Neural progenitor cell (in vitro differentiated cells): Measurements from ENCODE around the gene CHST3. TPM values are rescaled to one million over a fixed set of nuclear protein-coding genes. Genes with fewer than 3 reads are reported as not detected.

Experiments
- DNase-seq: peaks from one replicate; pipeline ENCODE4 v3.0.0-alpha.2; 2016; ENCODE audit warnings: low spot score
- H2AFZ ChIP-seq: fragments of 200-600 bp; sonication (generic); replicated peaks from 2 replicates; pipeline ENCODE4 v1.6.1; 2016; ENCODE audit warnings: antibody characterized with exemption
- H3F3A ChIP-seq: fragments of 200-600 bp; sonication (generic); 2 replicates; pipeline ENCODE4 v1.6.1; 2016; ENCODE audit warnings: antibody characterized with exemption, low read depth
- H3K27ac ChIP-seq: fragments of 200-600 bp; sonication (generic); 2 replicates; pipeline ENCODE4 v1.5.1; 2016; ENCODE audit warnings: mild to moderate bottlenecking
- H3K27me3 ChIP-seq: fragments of 200-600 bp; sonication (generic); 2 replicates; pipeline ENCODE4 v1.6.1; 2016; ENCODE audit warnings: mild to moderate bottlenecking, moderate library complexity
- H3K36me3 ChIP-seq: fragments of 200-600 bp; sonication (generic); 2 replicates; pipeline ENCODE4 v1.5.1; 2016
- H3K4me1 ChIP-seq: fragments of 200-600 bp; sonication (generic); 2 replicates; pipeline ENCODE4 v1.6.1; 2016; ENCODE audit warnings: mixed run types
- H3K4me2 ChIP-seq: fragments of 200-600 bp; sonication (generic); 2 replicates; pipeline ENCODE4 v1.6.1; 2016
- H3K4me3 ChIP-seq: fragments of 200-600 bp; sonication (generic); 2 replicates; pipeline ENCODE4 v1.5.1; 2016
- H3K79me2 ChIP-seq: fragments of 200-600 bp; sonication (generic); 2 replicates; pipeline ENCODE4 v1.6.1; 2016; ENCODE audit warnings: low read depth
- H3K9ac ChIP-seq: fragments of 200-600 bp; sonication (generic); 2 replicates; pipeline ENCODE4 v1.6.1; 2016
- H3K9me3 ChIP-seq: fragments of 200-600 bp; sonication (generic); 2 replicates; pipeline ENCODE4 v1.5.1; 2016; ENCODE audit warnings: low read depth
- H4K20me1 ChIP-seq: fragments of 200-600 bp; sonication (generic); 2 replicates; pipeline ENCODE4 v1.6.1; 2016; ENCODE audit warnings: low read depth
- H3K27ac Mint-ChIP-seq: 3 replicates; pipeline ENCODE4 v1.8.0; 2021; ENCODE audit warnings: mixed read lengths
- H3K27me3 Mint-ChIP-seq: 2 replicates; pipeline ENCODE4 v1.8.0; 2022; ENCODE audit warnings: low read depth, mild to moderate bottlenecking, inconsistent platforms, moderate library complexity, mixed read lengths; ENCODE audit not compliant: insufficient read depth
- H3K36me3 Mint-ChIP-seq: 3 replicates; pipeline ENCODE4 v1.8.0; 2021; ENCODE audit warnings: mixed read lengths
- H3K4me1 Mint-ChIP-seq: 3 replicates; pipeline ENCODE4 v1.8.0; 2021; ENCODE audit warnings: mixed read lengths
- H3K4me3 Mint-ChIP-seq: 3 replicates; pipeline ENCODE4 v1.8.0; 2021; ENCODE audit warnings: mild to moderate bottlenecking, moderate library complexity, mixed read lengths
- H3K9me3 Mint-ChIP-seq: 3 replicates; pipeline ENCODE4 v1.8.0; 2020; ENCODE audit warnings: mixed read lengths
- CTCF ChIP-seq: fragments of 200-600 bp; sonication (generic); IDR thresholded peaks from 2 replicates; pipeline ENCODE4 v1.5.1; 2017; ENCODE audit warnings: antibody characterized with exemption, mild to moderate bottlenecking
- EZH2 ChIP-seq: fragments of 200-600 bp; sonication (generic); IDR thresholded peaks from 2 replicates; pipeline ENCODE4 v1.6.1; 2017; ENCODE audit warnings: antibody characterized with exemption, mild to moderate bottlenecking, moderate library complexity
- EZH2phosphoT487 ChIP-seq: fragments of 200-600 bp; sonication (generic); IDR thresholded peaks from 2 replicates; pipeline ENCODE4 v1.6.1; 2017; ENCODE audit warnings: antibody characterized with exemption
- total RNA-seq: library from RNA; depleted of rRNA; stranded (reverse); fragments of >200 nt; gene quantifications from 2 replicates; pipeline ENCODE4 v1.2.3, GENCODE V29; 2015; ENCODE audit warnings: low replicate concordance

The CHST3 gene
- total RNA-seq, 1 donor from 2014 or later, result 9.1 TPM

- Mint-ChIP-seq H3K27me3 (peaks cover 11% of the 10 kb centered on the region), H3K4me1 (peaks cover 70% of the 10 kb centered on the region), H3K9me3 (no peaks in the 10 kb centered on the region), H3K27ac (no peak overlapping the region), H3K4me3 (no peak overlapping the region), H3K36me3 (peaks cover 8% of the 10 kb centered on the region)
- H3F3A ChIP-seq, result no peaks in the 10 kb centered on the region
- H3K27me3 ChIP-seq, result peaks cover 13% of the 10 kb centered on the region
- H3K4me1 ChIP-seq, result peaks cover 14% of the 10 kb centered on the region
- DNase-seq, result no peak
- TF ChIP-seq CTCF (no peak), EZH2 (no peak), EZH2phosphoT487 (no peak)
- H3K4me2 ChIP-seq, result peak overlapping the region; percentile 50
- H3K79me2 ChIP-seq, result peaks cover 30% of the 10 kb centered on the region
- no peaks in the 10 kb centered on the region for H3K36me3 ChIP-seq
- peaks cover 19% of the 10 kb centered on the region for H4K20me1 ChIP-seq
- H3K9me3 ChIP-seq, result no peaks in the 10 kb centered on the region
- H3K9ac ChIP-seq, result peak overlapping the region; percentile 19
- H3K27ac ChIP-seq, result no peak overlapping the region
- H2AFZ ChIP-seq, result no peak overlapping the region
- H3K4me3 ChIP-seq, result no peak overlapping the region
Observed at GRCh38 chr10:71969929-71970328, 5.7 kb downstream of the CHST3 start.

- Histone ChIP-seq H3K79me2 (peaks cover 26% of the 10 kb centered on the region), H3K27ac (no peak overlapping the region), H4K20me1 (peaks cover 17% of the 10 kb centered on the region), H3K9ac (peak overlapping the region; percentile 19), H3K9me3 (no peaks in the 10 kb centered on the region), H3K4me2 (peak overlapping the region; percentile 50), H3F3A (no peaks in the 10 kb centered on the region), H2AFZ (no peak overlapping the region), H3K4me1 (peaks cover 11% of the 10 kb centered on the region), H3K4me3 (no peak overlapping the region), H3K27me3 (peaks cover 9% of the 10 kb centered on the region), H3K36me3 (no peaks in the 10 kb centered on the region)
- Mint-ChIP-seq H3K36me3 (peaks cover 8% of the 10 kb centered on the region), H3K4me3 (no peak overlapping the region), H3K9me3 (no peaks in the 10 kb centered on the region), H3K27me3 (peaks cover 11% of the 10 kb centered on the region), H3K27ac (no peak overlapping the region), H3K4me1 (peaks cover 70% of the 10 kb centered on the region)
- TF ChIP-seq CTCF (peak; percentile 48), EZH2 (no peak)
- DNase-seq, result peak; percentile 78
Observed at GRCh38 chr10:71970331-71970730, 6.1 kb downstream of the CHST3 start.

GRCh38 chr10:71970869-71971268 is 6.7 kb downstream of the CHST3 start:
- no peaks in the 10 kb centered on the region for H3K9me3 ChIP-seq
- TF ChIP-seq EZH2, result no peak
- no peak for TF ChIP-seq CTCF
- TF ChIP-seq EZH2phosphoT487, result no peak
- Mint-ChIP-seq H3K27ac (peak overlapping the region; percentile 69), H3K9me3 (no peaks in the 10 kb centered on the region), H3K4me1 (peaks cover 69% of the 10 kb centered on the region), H3K27me3 (peaks cover 11% of the 10 kb centered on the region), H3K36me3 (peaks cover 7% of the 10 kb centered on the region), H3K4me3 (no peak overlapping the region)
- H4K20me1 ChIP-seq, result peaks cover 12% of the 10 kb centered on the region
- H3K27ac ChIP-seq, result no peak overlapping the region
- no peaks in the 10 kb centered on the region for H3K36me3 ChIP-seq
- H3K9ac ChIP-seq, result no peak overlapping the region
- DNase-seq, result no peak
- no peaks in the 10 kb centered on the region for H3F3A ChIP-seq
- no peak overlapping the region for H3K4me3 ChIP-seq
- H3K4me1 ChIP-seq, result peaks cover 9% of the 10 kb centered on the region
- no peak overlapping the region for H3K4me2 ChIP-seq
- peaks cover 4% of the 10 kb centered on the region for H3K27me3 ChIP-seq
- no peak overlapping the region for H2AFZ ChIP-seq
- peaks cover 21% of the 10 kb centered on the region for H3K79me2 ChIP-seq
